HG02970 (cell line): ENCODE results near the gene PNLIPRP1.

Source experiments
- ATAC-seq: cut with Tn5 transposase; IDR thresholded peaks from one replicate; pipeline ENCODE4 v1.9.1; 2021; ENCODE audit warnings: mild to moderate bottlenecking, moderate library complexity, moderate number of reproducible peaks; ENCODE audit not compliant: unreplicated experiment, low FRiP score

The PNLIPRP1 gene

GRCh38 chr10:116590590-116591444 is at the start of gene PNLIPRP1:
Gene PNLIPRP1, plus strand, starts transcription at chr10:116590959. Its CDS starts 171 bp downstream, at chr10:116591130.
- ATAC-seq: no peak

- ATAC-seq: no peak
Observed at GRCh38 chr10:116542007-116542677, 48.6 kb upstream of the PNLIPRP1 start.

GRCh38 chr10:116545122-116545521 is 45.6 kb upstream of the PNLIPRP1 start:
- no peak for ATAC-seq

GRCh38 chr10:116545756-116546155 is 45.0 kb upstream of the PNLIPRP1 start, which contains the start of gene PNLIP:
Gene PNLIP, plus strand, starts transcription at chr10:116545931. Its CDS starts 162 bp downstream, at chr10:116546093.
- ATAC-seq: no peak

GRCh38 chr10:116548301-116548700 is 42.5 kb upstream of the PNLIPRP1 start:
- ATAC-seq: no peak

- ATAC-seq: no peak
Observed at GRCh38 chr10:116553378-116553980, 37.3 kb upstream of the PNLIPRP1 start.

- no peak for ATAC-seq
Observed at GRCh38 chr10:116554628-116555027, 36.1 kb upstream of the PNLIPRP1 start.

GRCh38 chr10:116555880-116556279 is 34.9 kb upstream of the PNLIPRP1 start:
- no peak for ATAC-seq

- no peak for ATAC-seq
Observed at GRCh38 chr10:116557305-116557880, 33.4 kb upstream of the PNLIPRP1 start.

- no peak for ATAC-seq
Observed at GRCh38 chr10:116565534-116565933, 25.2 kb upstream of the PNLIPRP1 start.

- no peak for ATAC-seq
Observed at GRCh38 chr10:116566932-116567331, 23.8 kb upstream of the PNLIPRP1 start.

- ATAC-seq: no peak
Observed at GRCh38 chr10:116567335-116567734, 23.4 kb upstream of the PNLIPRP1 start.

GRCh38 chr10:116574797-116575196 is 16.0 kb upstream of the PNLIPRP1 start:
- ATAC-seq: no peak

- ATAC-seq: no peak
Observed at GRCh38 chr10:116587878-116588591, 2.7 kb upstream of the PNLIPRP1 start.

GRCh38 chr10:116588995-116589394 is 1.8 kb upstream of the PNLIPRP1 start:
- no peak for ATAC-seq

- ATAC-seq: no peak
Observed at GRCh38 chr10:116589926-116590325, 833 bp upstream of the PNLIPRP1 start.

GRCh38 chr10:116593139-116593740 is 2.5 kb downstream of the PNLIPRP1 start:
- no peak for ATAC-seq

- no peak for ATAC-seq
Observed at GRCh38 chr10:116594525-116595035, 3.8 kb downstream of the PNLIPRP1 start.

- no peak for ATAC-seq
Observed at GRCh38 chr10:116596062-116596461, 5.3 kb downstream of the PNLIPRP1 start.

- ATAC-seq: no peak
Observed at GRCh38 chr10:116597543-116597942, 6.8 kb downstream of the PNLIPRP1 start.
